Measurements from ENCODE around the gene PRKAR2A.
"Not testable (repeated sequence)": the region's sequence is repeated elsewhere in the genome, so short reads cannot be mapped to it uniquely, and the experiment has no call there.

Gene PRKAR2A

GRCh38 chr3:48733752-48734518, 113.7 kb downstream of the PRKAR2A start:
- DNase-seq = not testable (repeated sequence)

DNA sequence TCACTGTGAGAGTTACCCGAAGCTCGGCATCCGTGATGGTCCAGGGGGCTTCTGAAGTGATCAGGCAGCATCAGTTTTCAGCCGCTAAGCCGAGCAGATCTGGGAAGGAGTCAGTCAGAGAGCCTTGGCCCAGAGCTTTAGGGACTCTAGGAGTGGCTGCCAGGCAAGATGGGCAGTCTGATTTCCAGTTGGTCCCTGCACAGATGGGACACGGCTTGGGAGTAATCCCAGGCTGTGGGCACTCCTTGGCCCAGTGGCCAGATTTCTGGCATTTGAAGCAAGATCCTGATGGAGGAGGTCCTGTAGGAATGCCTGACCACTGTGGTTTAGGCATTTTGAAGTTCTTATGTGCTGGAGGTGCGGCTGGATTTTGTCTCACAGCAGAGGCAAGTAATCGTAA, 120.2 kb downstream of the PRKAR2A start:
- DNase-seq = no peak

GRCh38 chr3:48725185-48725855, 122.4 kb downstream of the PRKAR2A start:
- DNase-seq = not testable (repeated sequence)

GRCh38 chr3:48723725-48724124, 123.9 kb downstream of the PRKAR2A start:
- DNase-seq = no peak

- not testable (repeated sequence) for DNase-seq
Measured at GRCh38 chr3:48723293-48723692, 124.4 kb downstream of the PRKAR2A start.

DNA sequence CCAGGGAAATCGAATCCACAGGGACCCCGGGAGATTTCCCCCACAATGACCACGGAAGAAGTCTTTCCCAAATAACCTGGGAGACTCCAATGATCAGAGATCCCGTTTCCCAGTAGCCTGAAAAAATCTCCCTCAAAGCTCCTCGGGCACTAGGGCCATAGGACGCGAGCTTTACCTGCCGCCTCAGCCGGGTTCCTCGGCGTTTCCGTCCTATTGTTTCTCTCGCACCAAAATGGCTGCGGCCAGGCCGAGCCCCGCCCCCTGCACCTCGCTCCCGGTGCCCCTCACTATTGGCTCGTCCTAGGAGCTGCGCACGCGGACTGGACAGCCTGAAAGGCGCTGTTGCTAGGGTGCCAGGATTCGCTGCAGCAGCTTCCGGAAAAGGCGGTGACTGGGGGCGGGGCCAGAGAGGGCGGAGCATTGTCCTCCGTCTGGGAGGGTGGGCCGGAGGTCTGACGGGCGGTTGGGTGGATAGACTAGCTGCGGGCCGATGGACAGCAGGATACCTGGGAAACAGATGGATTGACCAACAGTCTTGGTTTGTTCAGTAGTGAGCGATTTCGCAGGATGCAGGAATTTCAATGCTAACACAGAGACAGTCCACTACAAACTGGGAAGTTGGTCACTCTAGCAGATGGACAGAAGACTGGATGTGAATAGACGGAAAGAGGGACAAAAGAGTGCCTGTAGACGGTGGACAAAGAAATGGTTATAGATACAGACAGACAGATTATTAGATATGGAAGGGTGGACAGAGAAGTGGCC, 130.5 kb downstream of the PRKAR2A start, which contains the start of gene IP6K2:
Gene IP6K2, minus strand, starts transcription at position 240 of the 765 bp plus-strand sequence. CDS start 21,930 bp downstream, outside the sequence.
- peak; percentile 81 to 99 (median 97) for DNase-seq

GRCh38 chr3:48716508-48716981, 131.1 kb downstream of the PRKAR2A start:
- peak in 3 of 56 donors; percentile 31 to 49 (median 47) for DNase-seq

- no peak for DNase-seq
Measured at GRCh38 chr3:48715174-48715800, 132.4 kb downstream of the PRKAR2A start.

GRCh38 chr3:48711727-48712126, 135.9 kb downstream of the PRKAR2A start:
- DNase-seq = no peak

DNA sequence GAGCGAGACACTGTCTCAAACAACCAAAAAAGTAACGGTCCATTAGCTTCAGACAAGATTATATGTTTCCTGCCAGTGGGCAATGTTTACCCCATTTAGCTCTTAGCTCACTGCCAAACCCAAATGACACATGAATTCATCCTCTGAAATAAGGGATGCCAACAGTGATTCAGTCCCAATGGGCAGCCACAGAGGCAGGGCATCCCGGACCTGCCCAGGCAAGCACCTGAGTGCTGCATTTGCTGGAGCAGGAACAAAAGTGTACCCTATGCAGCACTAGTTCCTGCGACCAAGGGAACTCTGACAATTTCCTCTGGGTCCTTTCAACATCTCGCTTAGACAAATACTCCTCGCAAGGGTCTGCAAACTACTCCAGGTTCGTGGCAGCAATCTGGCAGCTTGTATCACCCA, 138.6 kb downstream of the PRKAR2A start:
- no peak for DNase-seq

- no peak for DNase-seq
Measured at GRCh38 chr3:48708481-48708889, 139.2 kb downstream of the PRKAR2A start.

- DNase-seq = no peak
Measured at GRCh38 chr3:48707157-48707556, 140.5 kb downstream of the PRKAR2A start.

GRCh38 chr3:48702320-48702920, 145.3 kb downstream of the PRKAR2A start:
- no peak for DNase-seq

- no peak for DNase-seq
Measured at GRCh38 chr3:48700731-48701405, 146.8 kb downstream of the PRKAR2A start.

- DNase-seq = no peak
Measured at GRCh38 chr3:48698891-48699290, 148.8 kb downstream of the PRKAR2A start.

DNA sequence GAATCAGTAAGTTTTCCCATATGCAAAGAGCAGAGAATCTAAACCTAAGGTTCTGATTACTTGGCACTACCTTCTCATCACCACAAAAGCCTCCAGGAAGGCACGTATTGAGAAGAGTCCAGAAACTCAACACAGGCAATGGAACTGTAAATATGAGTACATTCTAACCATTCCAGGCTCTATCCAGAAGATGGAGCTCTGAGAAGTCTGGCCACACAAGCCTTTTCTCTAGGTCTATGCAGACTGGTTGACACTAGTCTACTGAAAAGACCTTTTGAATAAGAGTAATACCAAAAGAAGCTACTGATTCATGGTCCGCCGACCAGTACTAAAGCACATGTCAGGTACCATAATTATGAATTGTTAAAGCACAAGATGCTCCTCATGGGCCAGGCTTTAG, 149.7 kb downstream of the PRKAR2A start:
- DNase-seq = no peak

GRCh38 chr3:48696601-48697000, 151.1 kb downstream of the PRKAR2A start:
- no peak for DNase-seq

Measured in amygdala (tissue), 56 donors.